ENCODE data around the gene BCAS1.
"Not testable (repeated sequence)": the region's sequence is repeated elsewhere in the genome, so short reads cannot be mapped to it uniquely, and the experiment has no call there.

The BCAS1 gene

DNA sequence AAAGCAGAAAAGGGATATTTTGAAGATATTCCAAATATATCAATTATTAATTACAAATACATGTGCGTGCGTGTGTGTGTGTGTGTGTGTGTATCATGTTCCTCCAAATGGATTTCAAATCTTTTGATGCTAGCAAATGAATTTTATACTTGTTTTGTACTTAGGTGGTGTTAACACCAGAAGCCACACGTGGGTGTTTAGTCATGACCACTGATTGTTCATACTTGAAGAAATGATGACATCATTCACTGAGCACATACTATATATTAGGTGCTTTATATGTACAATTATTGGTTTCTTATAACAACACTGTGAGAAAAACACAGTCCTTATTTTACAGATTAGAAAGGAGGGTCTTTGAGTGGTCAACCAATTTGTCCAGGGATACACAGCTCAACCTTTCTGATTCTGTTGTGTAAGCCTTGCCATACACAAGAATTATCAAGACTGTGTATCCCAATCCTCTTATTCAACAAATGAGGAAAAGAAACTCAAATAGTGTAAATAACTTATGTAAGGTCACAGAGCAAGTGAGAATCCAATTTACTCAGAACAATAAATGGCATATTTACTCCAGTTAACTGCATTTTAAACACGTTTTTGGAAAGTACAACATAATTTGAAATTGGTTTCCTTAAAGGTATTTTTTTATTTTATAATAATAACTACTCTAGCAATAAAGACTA is 88.5 kb downstream of the BCAS1 start:
- DNase-seq: no peak

DNA sequence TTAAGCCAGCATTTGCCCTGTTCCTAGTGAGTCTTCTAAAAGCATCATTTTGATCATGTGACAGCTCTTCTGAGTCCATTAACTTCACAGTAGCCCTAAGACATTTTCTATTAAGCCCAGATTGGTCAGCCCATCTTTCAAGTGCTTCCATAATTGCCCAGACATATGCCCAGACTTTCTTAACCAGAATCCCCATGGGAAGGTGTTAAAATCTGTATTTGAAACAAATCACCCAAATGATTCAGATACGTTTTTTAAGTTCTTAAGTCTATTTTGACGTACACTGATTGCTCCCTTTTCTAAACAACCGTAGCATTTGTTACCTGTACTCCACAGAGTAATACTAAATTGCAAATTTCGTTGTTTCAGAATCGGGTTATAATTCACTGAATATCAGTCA is 89.3 kb downstream of the BCAS1 start:
- no peak for DNase-seq

DNA sequence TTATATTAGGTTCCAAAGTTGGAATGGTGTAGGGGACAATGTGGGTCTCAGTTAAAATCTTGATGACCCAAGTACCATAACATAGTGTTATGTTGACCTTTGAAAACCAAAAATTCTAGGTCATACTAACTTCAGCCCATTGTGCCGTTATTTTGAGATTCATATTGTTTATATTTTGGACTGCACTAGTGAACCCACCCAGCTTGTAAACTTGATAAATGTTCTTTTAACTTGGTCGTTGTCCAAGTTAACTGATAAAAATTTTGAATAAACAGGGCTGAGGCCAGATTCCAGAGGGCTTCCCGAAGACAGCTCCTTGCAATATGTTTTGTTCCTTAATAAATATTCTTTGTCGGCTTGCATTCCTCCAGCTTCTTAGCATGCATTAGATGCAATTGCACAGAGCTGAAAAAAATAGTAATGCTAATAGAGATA is 90.3 kb downstream of the BCAS1 start:
- no peak for DNase-seq

DNA sequence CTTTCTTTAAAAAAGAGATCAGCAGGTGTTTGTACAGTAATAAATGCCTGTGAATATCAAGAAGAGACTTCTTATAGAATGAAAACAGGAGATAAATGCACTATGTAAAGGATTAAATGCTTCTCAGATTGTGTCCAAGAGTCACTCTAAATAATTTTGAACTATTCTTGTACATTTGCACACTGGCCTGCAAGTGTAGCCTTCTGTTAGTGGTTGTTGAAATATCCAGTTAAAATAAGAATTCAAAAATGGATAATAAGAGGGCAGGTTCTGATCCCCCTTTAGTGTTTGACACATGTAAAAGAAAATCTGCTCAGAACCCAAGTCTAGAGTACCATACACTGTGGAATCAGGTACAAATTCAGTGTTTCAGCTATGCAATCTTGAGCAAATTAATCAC is 91.9 kb downstream of the BCAS1 start:
- DNase-seq: no peak

DNA sequence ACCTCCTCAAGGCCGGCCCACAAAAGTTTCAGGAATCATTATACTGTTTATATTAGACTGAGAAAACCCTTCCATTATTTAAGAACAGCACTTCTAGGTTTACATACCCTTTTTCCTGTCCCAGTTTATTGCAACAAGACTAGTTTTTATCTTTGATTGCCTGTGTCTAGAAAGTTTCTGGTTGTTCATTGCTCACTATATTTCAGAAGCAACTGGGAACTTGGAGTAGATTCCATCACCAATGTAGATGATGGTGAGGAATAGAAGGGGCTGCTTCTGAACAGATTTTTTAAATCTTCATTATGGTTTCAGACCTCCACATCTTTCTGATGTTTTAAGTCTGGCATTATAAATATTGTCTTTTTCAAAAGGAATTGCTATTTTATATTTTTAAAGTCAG is 93.0 kb downstream of the BCAS1 start:
- DNase-seq: no peak

DNA sequence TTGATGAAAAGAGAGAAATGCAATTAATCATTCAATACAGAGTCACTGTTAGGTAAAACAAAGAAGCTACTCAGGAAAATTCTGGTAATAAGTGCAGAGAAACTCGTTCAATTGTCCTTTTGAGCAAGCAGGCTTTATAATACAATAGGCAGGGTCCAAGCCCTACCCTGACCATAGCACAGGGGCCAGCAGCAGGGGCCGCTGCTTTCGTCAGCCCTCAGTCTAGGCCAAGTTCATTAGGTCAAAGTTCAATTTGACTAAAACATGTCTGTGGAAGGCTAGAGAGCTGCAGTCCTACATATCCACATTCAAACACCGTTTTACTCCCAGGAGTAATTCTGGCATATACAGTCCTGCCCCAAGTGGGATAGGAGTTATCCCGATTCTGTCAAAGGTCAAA is 94.6 kb downstream of the BCAS1 start:
- no peak for DNase-seq

DNA sequence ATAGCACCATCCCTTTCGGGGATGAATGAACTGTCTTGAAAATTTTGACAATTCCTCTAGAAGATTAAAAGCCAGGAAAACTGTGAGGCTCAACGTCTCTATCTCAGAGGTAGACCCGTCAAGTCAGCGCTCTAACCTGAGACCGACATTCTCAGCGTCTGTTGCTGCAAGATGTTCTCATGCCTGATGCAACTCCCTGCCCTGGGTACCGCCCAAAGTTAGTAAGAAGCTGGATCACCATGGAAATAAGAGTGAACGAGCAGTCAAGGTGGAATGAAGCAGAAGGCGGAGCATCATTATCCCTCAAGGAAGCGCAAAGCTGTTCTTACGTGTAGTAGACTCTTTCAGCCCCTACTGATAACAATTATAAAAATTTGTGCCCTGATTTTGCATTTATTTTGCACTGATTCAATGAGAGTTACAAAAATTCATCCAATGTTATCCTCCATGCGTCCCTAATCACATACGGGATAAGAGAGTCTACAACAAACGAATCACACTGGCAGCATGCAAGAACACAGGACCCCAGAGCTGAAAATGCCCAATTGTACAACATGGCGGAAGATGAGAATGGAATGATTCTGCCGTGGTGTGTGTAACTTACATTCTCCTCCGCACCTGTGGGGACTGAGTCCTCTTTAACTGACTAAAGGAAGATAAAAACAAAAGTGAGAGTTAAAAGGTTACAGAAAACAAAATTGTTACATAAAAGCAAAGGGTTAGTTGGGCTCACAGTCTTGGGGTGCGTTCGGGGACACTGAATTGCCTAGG is 95.4 kb downstream of the BCAS1 start:
- DNase-seq: no peak

DNA sequence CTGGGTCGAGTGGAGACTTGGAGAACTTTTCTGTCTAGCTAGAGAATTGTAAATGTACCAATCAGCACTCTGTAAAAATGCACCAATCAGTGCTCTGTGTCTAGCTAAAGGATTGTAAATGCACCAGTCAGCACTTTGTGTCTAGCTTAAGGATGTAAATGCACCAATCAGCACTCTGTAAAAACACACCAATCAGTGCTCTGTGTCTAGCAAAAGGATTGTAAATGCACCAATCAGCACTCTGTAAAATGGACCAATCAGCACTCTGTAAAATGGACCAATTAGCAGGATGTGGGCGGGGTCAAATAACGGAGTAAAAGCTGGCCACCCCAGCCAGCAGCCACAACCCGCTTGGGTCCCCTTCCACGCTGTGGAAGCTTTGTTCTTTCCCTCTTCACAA is 96.5 kb downstream of the BCAS1 start:
- DNase-seq: not testable (repeated sequence)

DNA sequence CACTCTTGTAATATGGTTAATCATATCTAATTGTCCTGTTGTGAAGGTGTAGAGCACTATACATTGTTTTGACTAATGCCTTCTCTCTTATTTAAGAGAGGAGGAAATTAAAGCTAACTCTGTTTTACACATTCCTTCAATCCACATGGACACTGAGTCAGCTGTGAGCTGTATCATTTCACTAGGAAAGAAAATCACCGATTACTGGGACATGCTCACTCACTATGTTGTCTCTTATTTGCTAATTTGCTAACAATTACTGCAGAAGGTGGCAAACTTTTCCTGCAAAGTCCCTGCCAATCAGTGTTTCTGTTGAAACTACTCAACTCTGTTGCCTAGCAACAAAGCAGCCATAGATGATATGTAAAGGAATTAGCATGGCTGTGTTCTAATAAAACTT is 98.2 kb downstream of the BCAS1 start:
- DNase-seq: no peak

DNA sequence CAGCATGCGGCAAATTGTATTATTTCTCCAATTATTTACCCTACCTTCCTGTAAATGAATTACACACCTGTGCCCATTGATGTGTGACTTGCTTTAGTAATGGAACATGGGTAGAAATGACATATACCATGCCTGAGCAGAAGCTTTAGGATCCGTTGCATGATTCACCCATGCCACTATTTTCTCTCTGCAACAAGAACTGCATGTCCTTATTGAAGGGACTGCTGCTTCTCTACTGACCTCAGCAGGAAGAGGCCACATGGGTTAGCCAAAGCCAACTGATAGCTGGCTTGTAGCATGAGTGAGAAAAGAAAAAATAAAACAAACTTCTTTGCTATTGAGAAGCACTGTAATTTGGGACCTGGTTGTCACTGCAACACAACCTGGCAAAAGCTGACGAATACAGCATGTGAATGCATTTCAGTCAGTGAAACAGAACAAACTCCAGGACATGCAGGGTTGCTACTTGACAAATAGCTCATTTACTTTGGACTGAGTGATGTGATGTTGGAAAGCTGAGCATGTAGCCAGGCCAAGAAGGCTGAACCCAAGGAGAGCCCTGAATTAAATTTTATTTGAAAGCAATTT is 99.2 kb downstream of the BCAS1 start:
- DNase-seq: no peak

DNA sequence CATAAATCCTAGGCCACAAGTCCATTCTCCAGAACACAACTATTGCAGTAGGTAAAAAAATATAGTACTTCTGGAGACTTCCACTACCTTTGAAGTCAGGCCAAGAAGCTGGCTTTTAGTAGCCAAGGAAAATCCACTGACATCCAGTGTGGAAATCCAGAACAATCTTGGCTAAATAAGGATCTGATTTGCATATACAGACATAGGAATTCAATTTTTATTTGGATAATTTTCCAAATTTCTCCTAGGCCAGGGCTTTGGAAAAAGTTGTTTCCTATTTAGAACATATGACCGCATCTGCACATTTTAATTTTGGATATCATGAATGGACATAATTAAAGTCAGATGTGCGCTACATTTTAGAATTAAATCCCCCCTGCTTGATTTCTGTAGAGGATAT is 100.2 kb downstream of the BCAS1 start:
- DNase-seq: no peak

DNA sequence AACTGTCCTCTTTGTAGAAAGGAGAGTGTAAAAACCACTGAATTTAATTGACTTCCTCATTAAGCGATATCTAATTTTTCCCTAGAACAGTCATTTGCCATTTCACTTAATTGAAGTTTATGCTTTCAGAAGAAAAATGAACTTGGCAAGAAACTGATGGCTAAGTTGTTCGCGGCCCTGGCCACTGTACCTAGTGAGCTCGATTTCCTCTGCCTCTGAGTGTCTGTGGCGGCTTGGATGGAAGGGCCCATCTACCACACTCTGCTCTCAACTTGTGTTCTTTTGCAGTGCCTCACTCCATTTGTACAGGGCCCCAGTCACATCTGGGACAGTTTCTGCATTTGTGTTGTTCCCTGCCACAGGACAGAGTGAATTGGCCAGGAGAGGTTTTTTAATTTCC is 102.9 kb downstream of the BCAS1 start:
- no peak for DNase-seq

DNA sequence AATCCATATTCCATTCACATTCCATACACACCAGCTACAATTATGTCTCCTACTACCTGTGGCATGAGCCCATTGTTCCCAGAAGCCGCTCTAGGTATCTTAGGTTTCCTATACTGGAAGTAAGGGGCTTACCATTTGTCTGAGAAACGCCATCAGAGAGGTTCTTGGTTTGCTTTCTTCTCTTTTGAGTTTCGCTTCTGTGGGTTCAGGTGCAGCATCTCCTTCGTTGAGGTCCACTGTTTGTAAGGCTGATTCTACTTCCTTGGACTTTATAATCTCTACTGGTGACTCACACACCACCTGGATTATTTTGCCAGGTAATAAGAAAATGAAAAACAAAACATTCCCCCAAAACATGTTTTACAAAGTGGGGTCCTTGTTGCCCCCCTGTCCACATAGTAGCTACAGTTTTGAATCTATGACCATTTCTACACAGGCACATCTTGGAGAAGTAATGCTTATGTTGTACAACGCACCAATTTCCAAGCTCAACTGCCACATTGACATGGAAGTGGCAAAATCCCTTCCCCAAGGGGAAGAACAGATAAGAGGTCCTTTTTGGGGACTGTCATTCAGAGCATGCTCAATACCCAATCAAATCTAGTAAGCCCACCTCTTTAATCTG is 103.5 kb downstream of the BCAS1 start:
- no peak for DNase-seq

DNA sequence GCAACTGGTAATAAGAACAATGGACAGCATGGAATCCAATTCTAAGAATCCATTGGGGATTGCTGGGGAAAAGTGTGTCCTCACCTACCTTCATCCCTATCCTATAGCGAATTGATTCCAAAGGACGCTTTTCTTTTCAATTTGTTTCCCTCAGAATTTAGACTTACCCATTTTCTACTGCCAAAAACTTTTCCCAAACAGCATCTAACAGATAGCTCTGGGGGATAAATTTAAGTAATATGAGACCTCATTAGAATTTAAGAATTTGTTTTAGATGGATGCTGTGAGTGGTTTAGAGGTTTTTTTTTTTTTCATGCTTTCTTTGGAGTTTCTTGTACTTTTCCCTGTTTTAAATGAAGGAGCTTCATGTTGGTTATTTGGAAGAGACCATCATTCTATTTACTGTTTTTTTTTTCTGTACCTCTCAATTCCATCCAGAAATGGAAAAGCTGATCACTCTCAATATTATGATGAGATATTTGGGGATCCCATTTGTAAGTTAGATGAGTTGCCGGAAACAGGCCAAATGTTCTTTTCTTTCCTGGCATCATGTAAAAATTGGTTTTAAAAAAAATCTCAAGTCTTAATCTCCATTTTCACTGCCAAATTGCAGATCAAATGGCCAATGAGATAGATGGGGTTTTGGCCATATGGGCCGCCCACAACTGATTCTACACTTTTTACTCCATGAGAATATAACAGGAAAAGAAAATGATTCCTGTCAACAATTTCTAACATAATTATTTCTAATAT is 105.7 kb downstream of the BCAS1 start:
- DNase-seq: no peak

DNA sequence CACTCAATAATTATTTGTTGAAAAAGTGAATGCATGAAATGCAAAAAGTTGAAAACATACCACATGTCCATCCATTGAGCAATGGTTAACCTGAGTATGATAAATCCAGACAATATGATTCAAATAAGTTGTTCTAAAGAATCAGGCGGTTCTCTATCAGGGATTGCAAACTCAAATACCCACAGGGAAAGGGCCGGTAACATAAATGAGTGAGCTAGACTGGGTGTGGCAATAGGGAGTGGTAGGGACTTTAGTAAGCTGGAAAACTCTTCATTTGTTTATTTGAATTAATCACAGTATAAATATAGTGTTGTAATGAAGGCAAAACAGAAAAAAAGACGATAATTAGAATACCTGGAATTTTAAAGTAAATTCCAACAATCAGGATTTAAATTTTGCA is 106.3 kb downstream of the BCAS1 start:
- no peak for DNase-seq

DNA sequence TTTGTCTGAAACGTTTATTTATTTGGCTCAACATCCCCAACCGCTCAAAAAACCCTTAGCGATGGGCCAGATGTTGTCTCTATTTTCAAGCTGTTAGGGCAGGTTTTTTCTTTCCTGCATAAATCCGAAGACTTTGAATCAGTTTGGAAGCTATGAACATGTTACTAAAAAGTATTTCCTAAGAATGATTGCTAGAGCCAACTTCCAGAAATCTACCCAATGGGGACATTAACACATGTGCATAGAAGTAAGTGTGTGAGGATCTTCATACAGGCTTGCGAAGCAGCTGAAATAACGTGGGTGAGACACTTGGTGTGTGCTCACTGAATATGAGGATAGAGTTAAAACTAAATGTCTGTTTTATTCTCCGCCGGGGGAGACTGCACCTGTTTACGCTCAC is 106.8 kb downstream of the BCAS1 start:
- DNase-seq: no peak

DNA sequence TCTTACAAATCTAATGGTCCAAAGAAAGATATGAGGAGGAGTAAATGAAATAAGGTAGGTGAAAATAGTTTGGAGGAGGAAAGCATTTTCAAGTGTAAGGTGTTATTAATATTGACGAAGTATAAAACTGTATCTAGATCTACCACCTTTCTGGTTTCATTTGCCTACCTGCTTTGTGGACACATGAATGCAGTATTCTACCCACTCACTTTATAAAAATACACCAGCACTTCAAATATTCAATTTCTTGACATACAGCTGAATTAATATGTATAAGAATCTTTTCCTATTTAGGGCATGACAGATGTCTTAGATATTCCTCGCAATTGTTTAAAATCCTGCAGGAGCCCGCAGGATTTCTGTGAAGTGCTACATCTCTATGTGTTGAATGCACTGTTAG is 108.0 kb downstream of the BCAS1 start:
- no peak for DNase-seq

DNA sequence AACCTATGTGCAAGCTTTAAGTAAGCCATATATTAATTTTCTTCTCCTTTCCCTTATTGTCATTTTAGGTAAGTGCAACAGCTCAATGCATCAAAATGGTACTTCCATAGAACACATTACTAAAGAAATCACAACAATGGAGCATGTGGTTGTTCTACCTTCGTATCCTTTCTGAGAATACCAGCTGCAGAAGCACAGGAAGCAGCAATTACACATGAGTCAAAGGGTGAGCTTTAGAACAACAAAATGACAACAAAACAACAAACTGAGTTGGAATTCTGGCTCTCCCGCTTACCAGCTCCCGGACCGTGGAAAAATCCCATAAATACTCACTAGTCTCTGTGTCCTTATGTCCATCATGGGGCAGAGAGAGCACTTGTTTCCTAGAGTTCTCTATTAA is 108.9 kb downstream of the BCAS1 start:
- DNase-seq: no peak

DNA sequence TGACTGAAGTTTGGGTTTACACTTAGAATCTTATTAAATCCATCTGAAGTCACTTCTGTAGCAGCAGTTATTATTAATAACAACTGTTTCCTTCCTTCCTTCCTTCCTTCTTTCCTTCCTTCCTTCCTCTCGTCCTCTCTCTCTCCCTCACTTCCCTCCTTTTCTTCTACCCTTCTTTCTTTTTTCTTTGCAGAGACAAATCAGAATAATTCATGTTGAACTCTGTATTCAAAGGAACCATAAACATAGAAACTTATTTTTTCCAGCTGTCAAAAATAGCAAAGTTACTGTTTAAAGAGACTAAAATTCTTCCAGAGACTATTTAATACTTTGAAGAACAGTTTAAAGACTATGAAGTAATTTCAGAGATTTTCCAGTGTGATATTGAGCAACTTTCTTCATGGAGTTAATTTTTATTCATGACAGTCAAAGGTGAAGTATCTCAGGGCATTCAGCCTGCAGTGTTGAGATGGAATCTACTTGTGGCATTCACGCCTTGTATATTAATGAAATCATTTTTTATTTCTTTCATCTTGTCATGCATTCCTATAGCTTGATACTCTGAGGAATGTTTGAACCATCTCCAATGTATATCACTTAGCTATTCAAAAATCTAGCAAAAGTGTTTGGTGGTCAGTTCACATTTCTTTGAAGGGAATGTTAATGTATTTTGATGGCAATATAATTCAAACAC is 109.7 kb downstream of the BCAS1 start:
- DNase-seq: no peak

DNA sequence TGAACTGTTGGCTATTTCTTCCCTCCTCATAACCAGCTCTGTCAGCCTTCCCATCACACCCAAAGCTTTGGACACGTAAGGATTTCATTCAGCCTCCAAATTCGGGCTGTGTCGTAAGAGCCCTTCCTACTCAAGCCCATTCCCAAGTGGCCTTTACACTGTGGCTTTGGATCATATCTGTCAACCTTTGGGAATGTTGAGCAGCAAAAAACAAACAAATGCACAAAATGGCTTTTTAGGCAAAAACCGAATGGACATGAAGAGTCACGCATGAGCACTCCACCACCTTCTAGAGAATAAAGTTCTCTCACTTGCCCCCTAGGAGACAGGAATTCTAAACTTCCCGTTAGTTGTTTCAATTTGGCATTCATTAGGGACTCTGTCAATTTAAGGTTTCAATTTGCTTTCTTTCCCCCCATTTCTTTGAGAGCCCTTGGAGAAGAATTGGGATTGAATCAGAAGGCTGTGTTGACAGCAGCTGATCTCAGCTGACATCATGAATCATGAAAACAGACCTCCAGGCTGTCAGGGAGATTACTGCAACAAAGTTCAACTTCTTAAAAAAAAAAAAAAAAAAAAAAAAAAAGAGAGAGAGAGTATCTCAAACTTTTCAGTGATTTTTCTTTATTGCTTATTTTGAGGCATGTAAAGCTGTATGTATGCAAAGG is 110.3 kb downstream of the BCAS1 start:
- no peak for DNase-seq

DNA sequence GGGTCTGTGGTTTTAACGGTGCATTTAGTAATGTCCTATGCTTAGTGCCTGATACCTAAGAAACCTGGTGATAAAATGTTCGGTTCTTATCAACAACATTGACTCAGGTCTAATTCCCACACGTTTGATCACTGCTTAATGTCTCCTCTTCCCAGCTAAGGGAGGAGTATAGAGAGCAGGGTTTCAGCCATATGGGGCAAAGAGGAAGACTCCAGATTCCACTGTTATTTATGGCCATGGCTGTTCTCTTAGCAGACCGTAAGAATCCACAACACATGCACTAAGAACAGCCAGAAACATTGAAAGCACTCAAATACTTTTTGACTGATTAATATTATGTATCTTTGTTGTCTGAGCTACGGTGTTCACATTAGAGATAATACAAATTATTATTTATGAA is 112.1 kb downstream of the BCAS1 start:
- DNase-seq: no peak
